HG02571 (cell line): Measurements from ENCODE around the gene PGAM2.

ENCODE experiments used
- ATAC-seq: cut with Tn5 transposase; IDR thresholded peaks from one replicate; pipeline ENCODE4 v1.9.1; 2021; ENCODE audit warnings: mild to moderate bottlenecking, moderate library complexity; ENCODE audit not compliant: unreplicated experiment

Gene PGAM2

DNA sequence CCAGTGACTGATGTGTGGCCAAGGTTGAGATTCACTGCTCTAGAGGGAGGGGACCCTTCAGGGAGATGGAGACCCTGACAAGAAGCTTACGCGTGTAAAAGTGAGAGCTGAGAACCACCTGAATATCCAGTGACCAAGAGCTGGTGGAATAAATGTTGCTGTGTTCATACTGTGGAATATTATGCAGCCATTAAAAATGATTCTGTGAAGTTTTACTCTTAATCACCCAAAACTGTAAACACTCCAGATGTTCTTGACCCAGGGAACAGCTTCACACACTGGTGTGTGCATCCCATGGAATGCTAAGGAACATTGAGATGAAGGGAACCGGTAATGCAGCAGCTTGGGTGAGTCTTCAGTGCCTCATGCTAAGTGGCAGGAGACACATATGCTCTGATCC, 21.3 kb upstream of the PGAM2 start:
- ATAC-seq: no peak

DNA sequence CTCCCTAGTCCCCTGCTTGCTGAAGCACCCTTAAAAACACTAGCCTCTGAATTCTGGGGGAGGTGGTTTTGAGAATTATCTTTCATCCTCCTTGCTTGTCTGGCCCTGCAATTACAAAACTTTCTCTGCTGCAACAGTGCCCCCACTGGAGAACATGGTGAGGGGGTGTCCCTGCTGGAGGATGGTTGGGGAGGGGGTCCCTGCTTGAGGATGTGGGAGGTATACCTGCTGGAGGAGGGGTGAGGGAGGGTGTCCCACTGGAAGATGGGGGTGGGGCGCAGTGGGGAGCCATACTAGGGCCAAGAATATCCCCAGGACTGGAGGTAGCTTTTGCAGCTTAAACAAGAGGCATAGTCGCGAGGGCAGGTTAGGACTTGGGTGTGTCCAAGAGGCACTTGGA, 20.2 kb upstream of the PGAM2 start:
- no peak for ATAC-seq

DNA sequence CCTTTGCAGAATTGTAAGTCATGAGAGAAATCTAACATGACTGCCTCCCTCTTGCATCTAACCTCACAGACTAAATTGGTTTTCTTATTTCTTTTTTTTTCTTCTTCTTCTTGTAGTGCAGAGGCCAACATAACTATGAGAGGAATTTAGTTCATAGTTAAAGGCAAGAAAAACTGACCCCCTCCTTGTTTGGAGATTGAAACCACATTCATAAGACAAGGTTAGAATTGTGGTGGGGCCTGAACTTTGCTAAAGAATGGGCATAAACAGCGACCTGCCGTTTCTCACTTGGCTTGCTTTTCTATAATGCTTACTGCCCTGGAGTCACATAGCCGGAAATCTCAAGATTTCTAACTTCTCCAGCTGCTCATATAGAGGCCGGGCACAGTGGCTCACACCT, 19.3 kb upstream of the PGAM2 start:
- no peak for ATAC-seq

DNA sequence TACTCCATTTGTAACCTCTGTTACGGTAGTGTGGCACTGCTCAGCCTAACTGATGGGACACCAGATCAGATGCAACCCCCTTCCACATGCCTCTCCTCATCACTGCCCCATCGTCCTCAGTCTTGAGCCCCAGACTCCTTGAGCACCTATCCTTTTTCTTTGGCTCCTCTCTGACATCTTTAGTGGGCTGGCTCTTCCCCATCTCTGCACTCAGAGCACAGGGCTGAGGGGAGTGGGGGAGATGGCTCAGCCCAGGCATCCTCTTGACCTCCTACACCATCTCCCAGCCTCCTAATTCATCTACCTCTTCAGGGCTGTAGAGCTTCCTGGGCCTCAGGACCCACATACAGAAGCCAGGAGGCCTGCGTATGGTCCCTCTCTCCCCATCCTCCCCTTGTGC, 18.4 kb upstream of the PGAM2 start:
- no peak for ATAC-seq

DNA sequence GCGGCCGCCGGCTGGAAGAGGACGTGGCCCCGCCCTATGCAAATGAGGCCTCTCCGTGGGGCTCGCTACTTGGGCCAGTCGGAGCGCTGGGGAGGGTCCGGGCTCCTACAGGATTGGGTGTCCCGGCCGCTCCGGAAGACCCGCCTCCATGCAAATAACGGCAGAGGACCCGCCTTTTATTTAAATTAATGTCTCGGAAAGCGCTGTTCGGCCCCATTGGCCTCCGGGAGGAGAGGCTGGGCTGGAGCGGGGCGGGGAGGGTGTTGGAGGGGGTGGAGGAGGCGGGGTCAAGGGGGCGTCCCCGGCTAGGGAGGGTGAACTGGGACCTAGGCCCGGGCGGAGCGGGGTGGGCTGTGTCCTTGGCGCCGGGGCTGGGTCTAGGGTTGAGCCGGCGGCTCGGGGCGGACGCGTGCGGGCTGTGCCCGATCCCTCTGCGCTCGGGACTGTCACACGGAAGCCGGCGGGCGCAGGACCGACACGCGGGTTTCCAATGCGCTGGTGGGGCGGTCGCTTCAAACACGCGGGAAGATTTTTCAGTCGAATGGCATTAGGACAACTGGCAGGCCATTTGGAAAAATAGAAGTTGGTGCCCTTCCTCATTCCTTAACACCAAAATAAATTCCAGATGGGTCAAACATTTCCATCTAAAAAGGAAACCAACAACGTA, 17.3 kb upstream of the PGAM2 start:
- peak; percentile 88 for ATAC-seq

DNA sequence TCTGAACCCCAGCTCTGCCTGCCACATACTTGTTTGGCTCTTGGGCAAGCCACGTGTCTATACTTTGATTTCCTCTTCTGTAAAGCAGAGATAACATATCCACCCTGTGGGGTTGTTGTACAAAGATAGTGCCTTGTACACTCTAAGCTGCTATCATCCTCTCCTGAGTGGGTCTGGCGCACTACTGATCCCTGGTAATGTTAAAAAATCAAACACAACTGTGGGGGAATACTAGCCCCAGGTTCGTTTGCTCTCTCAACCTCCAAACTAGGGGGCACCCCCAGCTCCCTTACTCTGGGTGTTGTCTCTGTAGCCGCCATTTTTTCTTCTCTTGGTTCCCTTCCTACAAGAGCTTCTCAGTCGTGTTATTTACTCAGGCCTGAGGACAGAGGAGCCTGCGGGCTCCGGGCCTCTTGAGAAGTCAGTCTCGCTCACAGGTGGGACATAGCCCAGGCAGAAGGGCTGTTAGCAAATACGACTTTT, 15.9 kb upstream of the PGAM2 start:
- no peak for ATAC-seq

DNA sequence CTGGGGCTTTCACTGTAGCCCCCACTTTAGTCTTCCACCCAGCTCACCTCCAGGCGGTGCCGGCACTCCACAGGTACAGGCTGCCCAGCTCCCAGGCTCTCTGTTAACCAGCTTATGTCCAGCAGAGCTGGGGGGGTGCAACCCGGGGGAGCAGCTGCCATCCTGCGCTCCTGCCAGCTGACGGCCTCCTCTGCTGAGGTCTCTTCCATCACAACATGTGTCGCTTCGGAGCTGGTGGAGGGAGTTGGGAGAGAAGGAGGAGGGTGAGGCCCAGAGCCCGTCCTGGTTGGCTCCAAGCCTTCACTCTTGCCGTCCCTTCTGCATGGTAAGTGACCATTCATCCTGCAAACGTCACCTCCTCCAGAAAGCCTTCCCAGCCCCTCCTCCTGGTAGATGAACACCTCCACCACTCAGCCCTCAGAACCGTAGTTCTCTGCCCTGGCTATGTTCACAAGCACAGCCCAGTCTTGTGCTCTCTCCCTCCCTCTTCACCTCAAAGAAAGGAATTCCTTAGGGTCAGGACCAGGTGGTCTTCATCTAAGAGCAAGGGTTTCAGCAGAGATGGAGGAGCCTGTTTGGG, 15.4 kb upstream of the PGAM2 start:
- no peak for ATAC-seq

DNA sequence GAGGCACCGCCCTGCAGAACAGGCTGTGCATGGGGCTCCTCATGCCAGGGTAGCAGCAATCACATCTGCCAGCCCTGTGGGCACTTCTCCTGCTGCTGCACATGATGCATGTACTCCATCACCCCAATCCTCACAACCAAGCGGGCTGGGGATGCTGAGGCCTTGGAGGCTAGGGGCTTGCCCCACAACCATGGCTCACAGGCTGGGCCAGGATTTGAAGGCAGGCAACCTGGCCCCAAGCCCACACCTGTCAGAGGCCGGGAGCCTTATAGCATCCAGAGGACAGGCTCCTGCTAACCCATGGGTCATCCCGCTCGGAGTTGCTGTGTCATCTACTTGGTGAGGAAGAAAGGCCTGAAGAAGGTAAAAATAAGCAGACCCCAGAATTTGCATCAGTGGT, 14.8 kb upstream of the PGAM2 start:
- no peak for ATAC-seq

DNA sequence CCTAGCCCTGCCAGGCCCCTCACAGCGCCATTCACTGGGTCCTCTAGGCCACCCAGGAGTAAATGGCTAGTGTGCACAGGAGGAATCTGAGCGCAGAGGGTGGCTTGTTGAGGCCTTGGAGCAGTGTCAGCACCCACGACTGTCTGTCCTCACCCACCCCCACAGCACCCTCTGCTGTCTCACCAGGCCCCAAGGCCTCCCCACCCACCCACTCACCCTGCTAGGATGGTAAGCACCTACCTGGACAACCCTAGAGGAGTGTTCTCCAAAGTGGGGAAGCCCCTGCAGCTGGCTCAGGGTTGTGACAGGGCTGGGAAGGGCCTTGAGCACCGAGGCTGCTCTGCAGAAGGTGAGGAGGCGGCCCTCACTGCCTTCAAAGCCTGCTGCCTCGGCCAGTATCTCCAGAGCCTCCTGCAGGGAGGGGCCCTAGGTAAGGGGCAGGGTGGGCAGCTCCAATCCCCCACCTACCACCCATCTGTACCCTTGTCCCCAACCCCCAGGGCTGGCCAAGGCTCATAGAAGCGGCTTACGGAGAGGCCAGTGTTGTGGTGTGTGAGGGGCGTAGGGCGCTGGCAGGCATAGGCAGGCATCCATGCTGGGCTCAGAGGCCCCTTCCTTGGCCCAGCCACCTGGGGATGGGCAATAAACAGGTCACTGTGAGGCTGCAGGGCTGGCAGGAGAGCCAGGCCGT, 14.1 kb upstream of the PGAM2 start:
- ATAC-seq: no peak

DNA sequence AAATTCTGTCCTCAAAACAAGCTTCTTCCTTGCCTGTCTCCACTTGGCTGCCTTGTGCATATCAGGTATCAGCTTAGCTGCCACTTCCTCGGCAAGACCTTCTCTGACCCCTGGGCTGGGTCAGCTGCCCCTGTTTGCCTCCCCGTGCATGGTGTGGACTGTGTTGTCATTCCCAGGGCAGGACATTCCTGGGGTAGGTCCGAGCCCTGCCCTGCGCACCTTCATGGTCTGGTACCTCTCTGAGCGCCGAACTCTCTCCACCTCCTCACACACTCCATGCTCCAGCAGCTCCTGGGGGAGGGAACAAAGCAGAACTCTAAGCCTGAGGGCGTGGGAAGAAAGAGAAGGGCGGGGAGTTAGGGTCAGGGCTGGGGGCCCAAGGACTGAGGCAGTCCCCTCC, 13.2 kb upstream of the PGAM2 start:
- ATAC-seq: no peak

DNA sequence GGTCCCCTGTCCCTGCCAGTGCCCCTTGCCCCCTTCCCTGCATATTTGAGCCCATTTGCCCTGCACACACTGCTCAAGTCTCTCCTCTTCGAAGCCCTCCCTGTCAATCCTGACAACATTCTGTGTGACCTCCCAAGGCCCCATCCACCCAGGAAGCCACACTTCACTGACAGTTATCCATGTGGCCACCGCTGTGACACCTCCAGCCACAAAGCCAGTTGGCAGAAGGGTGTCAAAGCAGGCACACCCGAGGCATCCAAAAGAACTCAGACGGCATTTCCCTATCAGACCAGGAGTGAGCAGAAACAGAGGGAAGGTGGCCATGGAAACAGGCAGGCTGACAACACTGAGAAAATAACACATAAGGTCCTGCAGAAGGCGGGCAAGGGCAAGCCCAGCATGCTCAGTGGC, 12.3 kb upstream of the PGAM2 start:
- no peak for ATAC-seq

DNA sequence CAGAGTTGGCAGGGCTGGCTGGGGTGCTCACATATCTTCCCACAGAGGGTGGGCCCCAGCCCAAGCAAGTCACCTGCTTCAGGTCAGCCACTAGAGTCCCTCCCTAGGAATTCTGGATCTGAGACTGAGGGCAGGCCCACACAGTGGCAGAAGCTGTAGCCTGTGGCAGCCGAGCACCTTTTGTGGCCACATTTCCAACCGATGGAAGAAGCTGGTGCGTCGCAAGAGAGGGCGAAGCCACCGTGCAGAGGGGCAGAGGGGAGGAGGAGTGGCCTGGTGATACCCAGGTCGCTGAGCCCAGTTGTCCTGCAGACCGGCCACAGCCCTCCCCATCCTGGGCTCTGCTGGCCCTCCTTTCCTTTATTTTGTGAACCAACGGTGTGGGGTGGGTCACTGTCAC, 11.7 kb upstream of the PGAM2 start:
- ATAC-seq: no peak

DNA sequence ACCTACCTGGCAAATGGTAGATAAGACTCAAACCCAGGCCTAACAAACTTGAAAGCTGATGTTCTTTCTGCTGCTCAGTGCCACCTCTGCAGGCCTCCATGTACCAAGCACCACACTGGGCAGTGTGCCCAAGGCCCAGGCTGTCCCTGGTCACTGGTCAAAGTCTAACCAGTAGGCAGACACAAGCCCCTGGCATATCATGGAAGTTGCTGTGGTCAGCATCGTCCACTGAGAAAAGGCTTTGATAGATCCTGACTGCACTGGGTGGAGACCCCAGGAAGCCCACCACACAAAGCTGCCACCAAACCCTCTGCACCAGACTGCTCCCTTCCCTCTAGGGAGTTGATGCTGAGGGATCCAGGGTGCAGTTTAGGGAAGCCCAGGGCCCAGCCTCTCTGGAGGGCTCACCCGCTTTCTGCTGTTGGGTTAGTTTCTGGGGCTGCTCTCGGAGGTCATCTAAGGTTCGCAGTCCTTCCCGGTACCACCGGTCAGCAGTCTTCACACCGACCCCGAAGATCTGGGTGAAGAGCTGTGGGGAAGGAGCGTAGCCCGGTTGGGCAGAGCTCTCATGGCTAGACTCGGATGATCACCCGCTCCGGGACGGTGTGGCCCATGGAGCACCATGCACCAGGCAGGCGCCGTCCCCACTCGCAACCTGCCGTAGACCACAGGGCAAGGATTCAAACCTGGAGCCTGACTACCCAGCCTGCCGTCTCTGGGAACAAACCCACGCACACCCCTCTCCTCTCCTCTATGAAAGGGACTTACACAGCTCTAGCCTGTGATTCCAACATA, 10.9 kb upstream of the PGAM2 start:
- ATAC-seq: no peak

DNA sequence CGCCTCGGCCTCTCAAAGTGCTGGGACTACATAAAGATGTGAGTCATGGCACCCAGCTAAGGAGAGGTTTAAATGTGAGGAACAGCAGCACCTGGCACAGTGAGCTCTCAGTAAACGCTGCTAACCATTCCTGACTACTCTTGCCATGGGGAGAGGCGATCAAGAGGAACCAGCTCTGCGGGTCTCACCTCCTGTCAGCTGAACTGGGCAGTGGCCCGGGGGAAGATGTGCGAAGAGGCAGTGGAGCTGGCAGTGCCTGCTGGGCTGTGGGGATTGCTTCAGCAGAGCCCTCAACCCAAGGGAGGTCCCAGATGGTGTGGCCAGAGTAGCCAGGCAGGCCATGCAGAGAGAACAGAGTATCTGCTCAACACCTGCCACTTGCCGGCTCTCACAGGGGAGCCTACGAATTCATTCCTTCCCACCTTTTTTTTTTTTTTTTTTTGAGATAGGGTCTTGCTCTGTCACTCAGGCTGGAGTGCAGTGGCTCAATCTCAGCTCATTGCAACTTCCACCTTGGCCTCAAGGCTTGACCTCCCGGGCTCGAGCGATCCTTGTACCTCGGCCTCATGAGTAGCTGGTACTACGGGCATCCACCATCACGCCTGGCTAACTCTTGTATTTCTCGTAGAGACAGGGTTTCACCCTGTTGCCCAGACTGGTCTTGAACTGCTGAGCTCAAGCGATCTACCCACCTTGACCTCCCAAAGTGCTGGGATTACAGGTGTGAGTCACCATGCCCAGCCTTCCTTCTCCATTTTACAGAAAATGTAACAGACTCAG, 10.1 kb upstream of the PGAM2 start:
- no peak for ATAC-seq

DNA sequence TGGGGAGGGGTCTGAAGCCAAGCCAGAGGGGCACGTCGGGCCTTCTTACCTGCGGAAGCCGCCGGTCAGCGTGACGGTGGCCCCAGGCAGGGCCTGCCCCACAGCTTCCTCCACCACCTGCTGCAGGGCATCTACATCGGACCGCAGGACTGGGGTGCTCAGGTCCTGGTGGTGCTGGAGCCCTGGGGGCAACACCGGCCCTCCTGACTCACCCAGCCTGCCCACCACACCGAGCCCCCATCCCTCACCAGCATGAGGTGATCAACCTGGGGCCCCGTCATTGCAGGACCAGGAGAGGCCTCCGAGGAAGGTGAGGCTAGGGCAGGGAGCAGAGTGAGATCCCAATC, 9.0 kb upstream of the PGAM2 start:
- ATAC-seq: no peak

DNA sequence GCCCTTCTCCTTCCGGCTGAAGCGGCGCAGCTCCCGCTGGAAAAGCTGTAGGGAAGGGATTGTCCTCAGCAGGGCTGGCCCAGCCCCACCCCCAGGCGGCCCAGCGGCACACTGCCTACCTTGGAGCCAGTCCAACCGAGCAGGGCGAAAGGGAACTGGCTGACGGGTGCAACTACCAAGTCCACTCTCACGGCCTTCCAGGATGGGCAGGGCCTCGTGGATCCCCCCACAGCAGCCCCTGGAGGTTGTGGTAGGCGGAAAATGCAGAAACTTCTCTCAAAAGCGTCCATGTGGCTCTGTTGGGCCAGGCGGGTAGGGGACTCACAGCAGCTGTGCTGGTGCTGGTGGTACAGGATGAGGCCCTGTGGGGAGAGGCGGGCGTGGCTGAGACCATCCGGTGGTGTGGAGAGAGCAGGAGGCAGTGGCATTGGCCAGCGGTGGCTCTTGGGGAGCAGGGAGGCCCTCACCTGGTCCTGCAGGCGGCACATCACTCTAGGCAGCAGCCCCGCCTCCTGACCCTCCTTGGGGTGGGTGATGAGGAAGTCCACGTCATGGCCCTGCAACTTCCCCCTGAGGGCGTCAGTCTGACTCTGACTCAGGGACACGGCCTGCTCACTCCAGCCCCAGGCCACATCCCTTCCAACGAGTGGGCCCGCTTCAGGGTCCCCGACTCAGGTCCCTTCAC, 8.4 kb upstream of the PGAM2 start:
- ATAC-seq: no peak

DNA sequence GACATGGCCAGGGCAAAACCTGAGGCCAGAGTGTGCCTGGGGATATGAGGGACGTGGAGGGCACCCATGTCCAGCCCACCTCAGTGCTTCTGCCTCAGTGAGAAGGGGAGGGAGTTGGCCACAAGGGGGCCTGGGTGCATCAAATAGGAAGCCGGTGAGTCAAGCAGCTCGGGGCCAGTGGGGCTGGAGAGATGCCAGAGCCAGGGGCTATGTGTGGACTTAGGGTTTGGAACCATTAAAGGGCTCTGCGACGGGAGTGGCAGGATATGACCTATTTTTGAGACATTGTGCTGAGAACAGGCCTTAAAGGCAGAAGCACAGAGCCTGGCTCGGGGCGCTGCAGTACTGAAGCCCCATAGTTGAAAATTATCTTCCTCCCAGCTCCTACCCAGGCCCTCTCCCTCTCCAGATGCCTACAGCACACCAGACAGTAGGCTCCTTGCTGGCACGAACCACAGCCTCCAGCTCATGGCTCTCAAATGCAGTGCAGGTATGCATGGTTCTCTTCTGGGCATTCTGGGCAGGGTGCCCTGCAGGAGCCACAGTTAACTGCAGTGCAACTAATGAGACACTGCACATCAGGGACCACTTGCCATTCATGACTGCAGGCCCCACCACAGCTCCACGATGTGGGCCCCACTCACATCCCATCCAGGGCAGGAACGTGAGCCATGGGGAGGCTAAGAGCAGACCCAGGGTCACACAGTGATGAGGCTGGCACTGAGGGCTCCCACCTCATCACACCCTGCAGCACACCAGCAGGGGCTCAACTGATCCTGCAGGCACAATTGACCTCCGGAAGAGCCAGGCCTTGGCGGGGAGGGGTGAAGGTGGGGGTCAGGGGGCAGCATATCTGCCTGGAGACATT, 7.2 kb upstream of the PGAM2 start:
- ATAC-seq: no peak

DNA sequence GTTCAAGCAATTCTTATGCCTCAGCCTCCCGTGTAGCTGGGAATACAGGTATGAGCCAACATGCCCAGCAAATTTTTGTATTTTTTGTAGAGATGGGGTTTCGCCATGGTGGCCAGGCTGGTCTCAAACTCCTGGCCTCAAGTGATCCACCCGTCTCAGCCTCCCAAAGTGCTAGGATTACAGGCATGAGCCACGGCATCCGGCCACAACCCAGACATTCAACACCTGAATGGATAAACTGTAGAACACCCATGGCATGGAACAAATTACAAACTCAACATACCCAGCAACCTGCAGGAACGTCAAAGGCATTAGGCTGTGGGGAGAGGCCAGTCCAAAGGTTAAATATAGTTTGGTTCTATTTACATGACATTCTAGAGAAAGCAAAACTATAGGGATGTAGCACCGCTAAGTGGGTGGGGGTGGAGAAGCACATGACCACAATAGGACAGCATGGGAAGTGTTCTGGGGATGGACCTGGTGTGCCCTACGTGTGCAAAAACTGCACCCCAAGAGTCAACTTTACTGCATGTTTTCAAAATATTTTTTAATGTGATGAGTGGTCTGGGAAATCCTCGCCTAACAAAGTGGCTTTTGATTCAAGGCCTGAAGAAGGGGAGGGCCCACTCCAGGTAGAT, 6.5 kb upstream of the PGAM2 start:
- ATAC-seq: no peak

DNA sequence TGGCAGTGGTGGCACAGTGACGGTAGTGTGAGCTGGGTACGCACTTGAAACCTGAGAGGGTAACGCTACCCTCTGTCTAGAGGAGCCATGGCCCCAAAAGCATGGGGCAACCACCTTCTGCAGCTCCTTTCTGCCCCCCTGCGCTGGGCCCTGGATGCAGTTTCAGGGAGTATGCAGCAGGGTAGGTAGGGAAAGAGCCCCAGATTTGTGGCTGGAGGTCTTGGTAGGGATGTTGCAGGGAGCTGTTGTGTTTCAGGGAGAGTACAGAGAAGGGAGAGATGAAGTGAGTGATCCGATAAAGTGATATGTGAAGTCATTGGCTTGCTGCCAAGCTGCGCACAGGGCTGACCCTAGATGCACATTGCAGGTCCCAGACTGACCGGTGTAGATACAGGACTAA, 2.7 kb upstream of the PGAM2 start:
- no peak for ATAC-seq
